ENCODE results near the gene RAMACL. TPM values are rescaled to one million over a fixed set of nuclear protein-coding genes. Genes with fewer than 3 reads are reported as not detected.

Gene RAMACL
- polyA plus RNA-seq, 1 donor from 2014 or later, result 1.9 TPM

DNA sequence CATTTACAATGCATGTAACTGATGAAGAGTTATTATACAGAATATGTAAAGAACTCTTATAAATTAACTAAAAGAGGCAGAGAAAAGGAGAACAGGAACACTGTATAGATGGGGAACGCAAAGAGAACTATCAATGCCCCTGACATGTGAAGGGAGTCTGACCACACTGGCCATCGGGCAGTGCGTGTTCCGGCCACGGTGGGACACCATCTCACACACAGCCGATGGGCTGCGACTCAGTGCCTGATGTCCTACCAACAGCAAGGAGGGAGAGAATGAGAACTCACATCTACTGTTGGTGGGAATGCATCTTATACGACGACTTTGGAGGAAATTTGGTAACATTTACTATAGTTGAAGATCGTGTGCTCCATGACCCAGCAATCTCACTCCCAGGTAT lies 15.5 kb upstream of the RAMACL start:
- TF ChIP-seq EZH2 (IDR thresholded peaks at IDR 0.05; ENCODE audit: borderline replicate concordance, insufficient read depth, low read length, poor library complexity, severe bottlenecking) (no peak), EP300 (conservative IDR thresholded peaks at IDR 0.05; ENCODE audit: poor library complexity, severe bottlenecking) (no peak), POLR2AphosphoS5 (IDR thresholded peaks at IDR 0.05) (no peak), SMC3 (conservative IDR thresholded peaks at IDR 0.05; ENCODE audit: poor library complexity) (no peak), MXI1 (conservative IDR thresholded peaks at IDR 0.05; ENCODE audit: poor library complexity, severe bottlenecking) (no peak), RAD21 (conservative IDR thresholded peaks at IDR 0.05) (no peak), TAF1 (IDR thresholded peaks at IDR 0.05; ENCODE audit: low read depth) (no peak)
- TF ChIP-seq, protein P1, sequence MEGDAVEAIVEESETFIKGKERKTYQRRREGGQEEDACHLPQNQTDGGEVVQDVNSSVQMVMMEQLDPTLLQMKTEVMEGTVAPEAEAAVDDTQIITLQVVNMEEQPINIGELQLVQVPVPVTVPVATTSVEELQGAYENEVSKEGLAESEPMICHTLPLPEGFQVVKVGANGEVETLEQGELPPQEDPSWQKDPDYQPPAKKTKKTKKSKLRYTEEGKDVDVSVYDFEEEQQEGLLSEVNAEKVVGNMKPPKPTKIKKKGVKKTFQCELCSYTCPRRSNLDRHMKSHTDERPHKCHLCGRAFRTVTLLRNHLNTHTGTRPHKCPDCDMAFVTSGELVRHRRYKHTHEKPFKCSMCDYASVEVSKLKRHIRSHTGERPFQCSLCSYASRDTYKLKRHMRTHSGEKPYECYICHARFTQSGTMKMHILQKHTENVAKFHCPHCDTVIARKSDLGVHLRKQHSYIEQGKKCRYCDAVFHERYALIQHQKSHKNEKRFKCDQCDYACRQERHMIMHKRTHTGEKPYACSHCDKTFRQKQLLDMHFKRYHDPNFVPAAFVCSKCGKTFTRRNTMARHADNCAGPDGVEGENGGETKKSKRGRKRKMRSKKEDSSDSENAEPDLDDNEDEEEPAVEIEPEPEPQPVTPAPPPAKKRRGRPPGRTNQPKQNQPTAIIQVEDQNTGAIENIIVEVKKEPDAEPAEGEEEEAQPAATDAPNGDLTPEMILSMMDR (IDR thresholded peaks at IDR 0.05; ENCODE audit: poor library complexity, severe bottlenecking), result no peak
- TF ChIP-seq, protein P2, sequence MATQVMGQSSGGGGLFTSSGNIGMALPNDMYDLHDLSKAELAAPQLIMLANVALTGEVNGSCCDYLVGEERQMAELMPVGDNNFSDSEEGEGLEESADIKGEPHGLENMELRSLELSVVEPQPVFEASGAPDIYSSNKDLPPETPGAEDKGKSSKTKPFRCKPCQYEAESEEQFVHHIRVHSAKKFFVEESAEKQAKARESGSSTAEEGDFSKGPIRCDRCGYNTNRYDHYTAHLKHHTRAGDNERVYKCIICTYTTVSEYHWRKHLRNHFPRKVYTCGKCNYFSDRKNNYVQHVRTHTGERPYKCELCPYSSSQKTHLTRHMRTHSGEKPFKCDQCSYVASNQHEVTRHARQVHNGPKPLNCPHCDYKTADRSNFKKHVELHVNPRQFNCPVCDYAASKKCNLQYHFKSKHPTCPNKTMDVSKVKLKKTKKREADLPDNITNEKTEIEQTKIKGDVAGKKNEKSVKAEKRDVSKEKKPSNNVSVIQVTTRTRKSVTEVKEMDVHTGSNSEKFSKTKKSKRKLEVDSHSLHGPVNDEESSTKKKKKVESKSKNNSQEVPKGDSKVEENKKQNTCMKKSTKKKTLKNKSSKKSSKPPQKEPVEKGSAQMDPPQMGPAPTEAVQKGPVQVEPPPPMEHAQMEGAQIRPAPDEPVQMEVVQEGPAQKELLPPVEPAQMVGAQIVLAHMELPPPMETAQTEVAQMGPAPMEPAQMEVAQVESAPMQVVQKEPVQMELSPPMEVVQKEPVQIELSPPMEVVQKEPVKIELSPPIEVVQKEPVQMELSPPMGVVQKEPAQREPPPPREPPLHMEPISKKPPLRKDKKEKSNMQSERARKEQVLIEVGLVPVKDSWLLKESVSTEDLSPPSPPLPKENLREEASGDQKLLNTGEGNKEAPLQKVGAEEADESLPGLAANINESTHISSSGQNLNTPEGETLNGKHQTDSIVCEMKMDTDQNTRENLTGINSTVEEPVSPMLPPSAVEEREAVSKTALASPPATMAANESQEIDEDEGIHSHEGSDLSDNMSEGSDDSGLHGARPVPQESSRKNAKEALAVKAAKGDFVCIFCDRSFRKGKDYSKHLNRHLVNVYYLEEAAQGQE (IDR thresholded peaks at IDR 0.05; ENCODE audit: borderline replicate concordance), result no peak
- Histone ChIP-seq H3K79me2 (replicated peaks; ENCODE audit: insufficient read depth, low read length) (peaks cover 36% of the 10 kb centered on the region), H3K9me3 (ENCODE audit: low read length) (no peaks in the 10 kb centered on the region), H3K27ac (ENCODE audit: low read length) (no peak overlapping the region), H3K9ac (ENCODE audit: low read length) (no peak overlapping the region), H4K20me1 (ENCODE audit: insufficient read depth) (no peaks in the 10 kb centered on the region), H2AFZ (ENCODE audit: low read depth, low read length) (no peak overlapping the region), H3K27me3 (ENCODE audit: insufficient read depth, low read depth, low read length) (no peaks in the 10 kb centered on the region), H3K4me2 (ENCODE audit: low read length) (no peak overlapping the region), H3K9me2 (ENCODE audit: insufficient read depth, low read length) (no peaks in the 10 kb centered on the region), H3K4me3 (ENCODE audit: low read length) (no peak overlapping the region), H3K36me3 (ENCODE audit: insufficient read depth, low read length) (no peaks in the 10 kb centered on the region), H3F3A (ENCODE audit: insufficient read depth, low read length, poor library complexity, severe bottlenecking) (no peaks in the 10 kb centered on the region)

DNA sequence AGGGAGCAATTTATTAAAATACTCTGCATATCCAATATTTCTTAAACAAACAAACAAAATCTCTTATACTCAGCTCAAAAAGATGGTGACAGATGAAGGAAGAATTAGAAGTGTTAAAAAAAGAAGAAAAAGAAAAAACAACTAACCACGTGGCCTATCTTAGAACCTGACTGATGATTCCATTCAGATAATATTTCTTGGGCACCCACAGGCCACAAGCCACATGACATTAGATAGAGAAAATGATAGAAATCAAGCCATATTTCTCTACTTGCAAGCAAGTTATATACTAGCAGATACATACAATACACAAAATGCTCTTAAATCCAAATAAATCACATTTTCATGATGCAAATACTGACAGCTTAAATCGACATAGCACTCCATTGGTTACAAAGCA lies 14.5 kb upstream of the RAMACL start:
- Histone ChIP-seq H3K79me2 (replicated peaks; ENCODE audit: insufficient read depth, low read length) (peaks cover 30% of the 10 kb centered on the region), H2AFZ (ENCODE audit: low read depth, low read length) (no peak overlapping the region), H3K36me3 (ENCODE audit: insufficient read depth, low read length) (no peaks in the 10 kb centered on the region)

More for the DNA sequence above, 14.5 kb upstream of the RAMACL start:
- Histone ChIP-seq H3K9me2 (ENCODE audit: insufficient read depth, low read length) (no peaks in the 10 kb centered on the region), H3K4me3 (ENCODE audit: low read length) (no peak overlapping the region), H3K9me3 (ENCODE audit: low read length) (no peaks in the 10 kb centered on the region), H3K9ac (ENCODE audit: low read length) (no peak overlapping the region), H3K4me2 (ENCODE audit: low read length) (no peak overlapping the region), H3K27ac (ENCODE audit: low read length) (no peak overlapping the region), H3F3A (ENCODE audit: insufficient read depth, low read length, poor library complexity, severe bottlenecking) (no peaks in the 10 kb centered on the region), H4K20me1 (ENCODE audit: insufficient read depth) (no peaks in the 10 kb centered on the region), H3K27me3 (ENCODE audit: insufficient read depth, low read depth, low read length) (no peaks in the 10 kb centered on the region)
- TF ChIP-seq EP300 (conservative IDR thresholded peaks at IDR 0.05; ENCODE audit: poor library complexity, severe bottlenecking) (no peak), RAD21 (conservative IDR thresholded peaks at IDR 0.05) (no peak), SMC3 (conservative IDR thresholded peaks at IDR 0.05; ENCODE audit: poor library complexity) (no peak), MXI1 (conservative IDR thresholded peaks at IDR 0.05; ENCODE audit: poor library complexity, severe bottlenecking) (no peak), TAF1 (IDR thresholded peaks at IDR 0.05; ENCODE audit: low read depth) (no peak), EZH2 (IDR thresholded peaks at IDR 0.05; ENCODE audit: borderline replicate concordance, insufficient read depth, low read length, poor library complexity, severe bottlenecking) (no peak), POLR2AphosphoS5 (IDR thresholded peaks at IDR 0.05) (no peak)
- TF ChIP-seq, protein P2 (IDR thresholded peaks at IDR 0.05; ENCODE audit: borderline replicate concordance), result no peak
- TF ChIP-seq, protein P1 (IDR thresholded peaks at IDR 0.05; ENCODE audit: poor library complexity, severe bottlenecking), result no peak
